GM12872 (cell line): Measurements from ENCODE around the gene ADAMTS16.

Source experiments
- CTCF ChIP-seq: IDR thresholded peaks from 3 replicates; pipeline ENCODE4 v1.5.1; 2011; ENCODE audit warnings: low read depth, mild to moderate bottlenecking, low read length, moderate library complexity; ENCODE audit not compliant: insufficient read depth

ADAMTS16 gene

DNA sequence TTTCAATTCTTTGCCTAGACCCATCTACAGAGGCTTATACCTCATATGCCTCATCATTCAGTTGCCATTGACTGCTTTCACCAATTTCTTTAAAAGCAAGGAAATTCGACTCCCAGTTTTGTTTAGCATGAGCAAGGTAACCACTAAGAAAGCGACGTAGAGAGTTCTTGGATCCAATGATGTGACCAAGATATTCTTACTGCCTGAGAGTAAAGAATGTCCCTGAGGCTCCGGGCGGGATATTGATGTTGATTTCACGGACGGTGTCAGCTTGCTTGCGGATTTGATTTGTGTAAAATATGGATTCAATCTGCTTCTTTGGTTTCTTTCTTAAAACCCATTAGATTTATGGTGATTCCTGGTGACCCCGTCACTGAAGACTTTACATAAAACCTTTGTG lies 147.3 kb downstream of the ADAMTS16 start:
- TF ChIP-seq CTCF = no peak

- no peak for TF ChIP-seq CTCF
Observed at GRCh38 chr5:5288201-5288600, 148.1 kb downstream of the ADAMTS16 start.

GRCh38 chr5:5289537-5289936 lies 149.4 kb downstream of the ADAMTS16 start:
- TF ChIP-seq CTCF = no peak

GRCh38 chr5:5290674-5291334 lies 150.7 kb downstream of the ADAMTS16 start:
- no peak for TF ChIP-seq CTCF

- no peak for TF ChIP-seq CTCF
Observed at GRCh38 chr5:5291357-5291756, 151.2 kb downstream of the ADAMTS16 start.

- TF ChIP-seq CTCF = no peak
Observed at GRCh38 chr5:5293029-5293428, 152.9 kb downstream of the ADAMTS16 start.

GRCh38 chr5:5294429-5294828 lies 154.3 kb downstream of the ADAMTS16 start:
- TF ChIP-seq CTCF = no peak
